ENCODE measurements around the gene MRGPRG. TPM values are rescaled to one million over a fixed set of nuclear protein-coding genes. Genes with fewer than 3 reads are reported as not detected.

Gene MRGPRG
- total and polyA plus RNA-seq, 4 donors, result not detected

GRCh38 chr11:3176487-3176886 is 42.1 kb downstream of the MRGPRG start:
- H3K4me3 ChIP-seq (ENCODE audit: low read depth in 1 of 3, low read length in 3 of 3), result no peak overlapping the region
- no peak for DNase-seq (ENCODE audit: low spot score)
- H3K4me1 ChIP-seq (ENCODE audit: control insufficient read depth in 4 of 4, insufficient read depth in 4 of 4, low read length in 3 of 4), result no peaks in the 10 kb centered on the region
- no peaks in the 10 kb centered on the region for H3K36me3 ChIP-seq (ENCODE audit: control insufficient read depth in 4 of 4, insufficient read depth in 3 of 4, low read depth in 1 of 4, low read length in 3 of 4)
- no peak overlapping the region for H3K9ac ChIP-seq (ENCODE audit: low read depth in 1 of 2, low read length in 2 of 2)
- no peak overlapping the region for H3K27ac ChIP-seq (ENCODE audit: low read depth in 1 of 2, low read length in 2 of 2)
- TF ChIP-seq YY1 (IDR thresholded peaks at IDR 0.05), result no peak
- TF ChIP-seq NR2F2 (IDR thresholded peaks at IDR 0.05), result no peak
- no peak for TF ChIP-seq FOXA1 (IDR thresholded peaks at IDR 0.05)
- TF ChIP-seq SP1 (IDR thresholded peaks at IDR 0.05), result no peak
- no peak for TF ChIP-seq ATF3 (IDR thresholded peaks at IDR 0.05)
- TF ChIP-seq REST (IDR thresholded peaks at IDR 0.05), result no peak
- TF ChIP-seq RAD21 (IDR thresholded peaks at IDR 0.05), result no peak
- no peak for TF ChIP-seq RXRA (IDR thresholded peaks at IDR 0.05)
- no peak for TF ChIP-seq JUND (IDR thresholded peaks at IDR 0.05)
- no peak for TF ChIP-seq HNF4A (conservative IDR thresholded peaks at IDR 0.05)
- TF ChIP-seq TAF1 (conservative IDR thresholded peaks at IDR 0.05), result no peak
- no peak for TF ChIP-seq GABPA (IDR thresholded peaks at IDR 0.05 in 1 of 2, conservative IDR thresholded peaks at IDR 0.05 in 1 of 2)
- TF ChIP-seq HNF4G (IDR thresholded peaks at IDR 0.05), result no peak
- TF ChIP-seq EGR1 (IDR thresholded peaks at IDR 0.05; ENCODE audit: low read depth in 2 of 2), result no peak
- no peak for TF ChIP-seq MAX (IDR thresholded peaks at IDR 0.05)
- no peak for TF ChIP-seq ZBTB33 (IDR thresholded peaks at IDR 0.05)
- no peak for TF ChIP-seq CTCF (IDR thresholded peaks at IDR 0.05; ENCODE audit: low read depth, low read length, missing input control)
- H3K9me3 ChIP-seq (ENCODE audit: control insufficient read depth in 4 of 4, low read length in 3 of 4), result peaks cover 0 to 11% (median 6%) of the 10 kb centered on the region in 4 donors
- no peaks in the 10 kb centered on the region for H3K27me3 ChIP-seq (ENCODE audit: control insufficient read depth in 4 of 4, insufficient read depth in 4 of 4, low read length in 3 of 4)

- H3K36me3 ChIP-seq (ENCODE audit: control insufficient read depth in 4 of 4, insufficient read depth in 3 of 4, low read depth in 1 of 4, low read length in 3 of 4), result no peaks in the 10 kb centered on the region
- H3K4me3 ChIP-seq (ENCODE audit: low read depth in 1 of 3, low read length in 3 of 3), result no peak overlapping the region
- H3K9ac ChIP-seq (ENCODE audit: low read depth in 1 of 2, low read length in 2 of 2), result no peak overlapping the region
- peaks cover 0 to 11% (median 6%) of the 10 kb centered on the region in 4 donors for H3K9me3 ChIP-seq (ENCODE audit: control insufficient read depth in 4 of 4, low read length in 3 of 4)
- H3K4me1 ChIP-seq (ENCODE audit: control insufficient read depth in 4 of 4, insufficient read depth in 4 of 4, low read length in 3 of 4), result no peaks in the 10 kb centered on the region
- H3K27ac ChIP-seq (ENCODE audit: low read depth in 1 of 2, low read length in 2 of 2), result no peak overlapping the region
- H3K27me3 ChIP-seq (ENCODE audit: control insufficient read depth in 4 of 4, insufficient read depth in 4 of 4, low read length in 3 of 4), result no peaks in the 10 kb centered on the region
- DNase-seq (ENCODE audit: low spot score), result no peak
- TF ChIP-seq TAF1 (conservative IDR thresholded peaks at IDR 0.05) (no peak), RXRA (IDR thresholded peaks at IDR 0.05) (no peak), MAX (IDR thresholded peaks at IDR 0.05) (no peak), FOXA2 (IDR thresholded peaks at IDR 0.05) (no peak), HNF4G (IDR thresholded peaks at IDR 0.05) (no peak), NR2F2 (IDR thresholded peaks at IDR 0.05) (no peak), GABPA (IDR thresholded peaks at IDR 0.05 in 1 of 2, conservative IDR thresholded peaks at IDR 0.05 in 1 of 2) (no peak), RAD21 (IDR thresholded peaks at IDR 0.05) (no peak), ZBTB33 (IDR thresholded peaks at IDR 0.05) (no peak), YY1 (IDR thresholded peaks at IDR 0.05) (no peak), REST (IDR thresholded peaks at IDR 0.05) (no peak), SP1 (IDR thresholded peaks at IDR 0.05) (no peak), FOXA1 (IDR thresholded peaks at IDR 0.05) (no peak)
Measured at GRCh38 chr11:3175194-3175593, 43.4 kb downstream of the MRGPRG start.
